ENCODE measurements around the gene AK8. TPM values are rescaled to one million over a fixed set of nuclear protein-coding genes. Genes with fewer than 3 reads are reported as not detected.

The AK8 gene
- polyA plus RNA-seq, 1 of the 3 experiments (the other 2 are of a cell fraction): 0.77 TPM

DNA sequence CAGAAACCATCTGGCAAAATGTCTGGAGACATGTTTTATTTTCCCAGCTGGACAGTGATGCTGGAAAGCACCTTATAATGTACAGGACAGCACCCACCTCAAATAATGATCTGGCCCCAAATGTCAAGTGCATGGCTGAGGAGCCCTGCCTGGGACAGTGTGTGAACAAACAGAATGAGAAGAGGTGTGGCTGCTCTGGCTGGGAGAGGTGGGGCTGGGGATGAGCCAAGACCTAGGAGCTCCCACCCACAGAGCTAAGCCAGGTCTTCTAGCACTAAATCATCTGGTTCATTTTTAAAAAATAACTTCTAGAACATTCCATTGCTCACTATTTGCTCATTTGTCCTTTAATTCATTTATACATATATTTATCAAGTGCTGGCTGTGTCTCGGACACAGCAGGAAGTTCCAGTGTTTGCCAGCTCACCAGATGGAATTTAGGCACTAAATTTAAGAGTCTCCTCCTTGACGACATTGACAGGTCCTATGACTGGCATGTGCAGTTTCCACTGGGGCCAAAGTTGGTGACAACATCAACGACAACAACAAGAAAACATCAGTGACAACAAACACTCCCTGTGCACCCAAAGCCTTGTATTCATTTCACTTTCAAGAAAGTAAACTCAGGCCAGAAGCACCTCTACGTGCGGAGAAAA lies 148.7 kb downstream of the AK8 start:
- Histone ChIP-seq H3K36me3 (replicated peaks in 1 of 2; ENCODE audit: control insufficient read depth in 1 of 2, insufficient read depth in 2 of 2, low read length in 1 of 2) (no peaks in the 10 kb centered on the region), H3K9ac (no peak overlapping the region), H3K4me1 (ENCODE audit: control insufficient read depth in 1 of 2, insufficient read depth in 2 of 2, low read depth in 1 of 2, low read length in 1 of 2) (no peaks in the 10 kb centered on the region), H3K4me2 (no peak overlapping the region), H3K79me2 (ENCODE audit: insufficient read depth) (no peaks in the 10 kb centered on the region), H3K27me3 (ENCODE audit: insufficient read depth) (peaks cover 5% of the 10 kb centered on the region; the same call in 1 of the 2 replicates), H3F3A (replicated peaks; ENCODE audit: insufficient read depth) (no peaks in the 10 kb centered on the region), H3K9me2 (no peaks in the 10 kb centered on the region), H3K27ac (ENCODE audit: low read depth in 2 of 2, low read length in 1 of 2) (no peak overlapping the region), H2AFZ (ENCODE audit: low read depth) (no peak overlapping the region), H3K9me3 (no peaks in the 10 kb centered on the region), H4K20me1 (ENCODE audit: insufficient read depth) (no peaks in the 10 kb centered on the region), H3K4me3 (ENCODE audit: low read depth in 2 of 2, low read length in 1 of 2) (no peak overlapping the region)
- POLR2A ChIA-PET: no interaction called here
- WGBS (ENCODE audit: low lambda C conversion rate): 55% methylated on average over 5 of the region's 5 CpGs
- CTCF ChIA-PET: no interaction called here
- no peak for DNase-seq
- TF ChIP-seq, protein P1, sequence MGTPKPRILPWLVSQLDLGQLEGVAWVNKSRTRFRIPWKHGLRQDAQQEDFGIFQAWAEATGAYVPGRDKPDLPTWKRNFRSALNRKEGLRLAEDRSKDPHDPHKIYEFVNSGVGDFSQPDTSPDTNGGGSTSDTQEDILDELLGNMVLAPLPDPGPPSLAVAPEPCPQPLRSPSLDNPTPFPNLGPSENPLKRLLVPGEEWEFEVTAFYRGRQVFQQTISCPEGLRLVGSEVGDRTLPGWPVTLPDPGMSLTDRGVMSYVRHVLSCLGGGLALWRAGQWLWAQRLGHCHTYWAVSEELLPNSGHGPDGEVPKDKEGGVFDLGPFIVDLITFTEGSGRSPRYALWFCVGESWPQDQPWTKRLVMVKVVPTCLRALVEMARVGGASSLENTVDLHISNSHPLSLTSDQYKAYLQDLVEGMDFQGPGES (IDR thresholded peaks at IDR 0.05; ENCODE audit: low read depth, low read length): no peak
- TF ChIP-seq EP300 (IDR thresholded peaks at IDR 0.05; ENCODE audit: borderline replicate concordance in 1 of 2, low read depth in 1 of 2, low read length in 1 of 2) (no peak), RAD21 (IDR thresholded peaks at IDR 0.05; ENCODE audit: low read length) (no peak), EZH2phosphoT487 (IDR thresholded peaks at IDR 0.05; ENCODE audit: borderline replicate concordance, low read depth) (no peak), JUND (IDR thresholded peaks at IDR 0.05) (no peak), NFIC (IDR thresholded peaks at IDR 0.05; ENCODE audit: borderline replicate concordance) (no peak), NRF1 (IDR thresholded peaks at IDR 0.05; ENCODE audit: low read depth, low read length) (no peak), CHD2 (IDR thresholded peaks at IDR 0.05; ENCODE audit: low read length, partially characterized antibody) (no peak)
- TF ChIP-seq, protein P2, sequence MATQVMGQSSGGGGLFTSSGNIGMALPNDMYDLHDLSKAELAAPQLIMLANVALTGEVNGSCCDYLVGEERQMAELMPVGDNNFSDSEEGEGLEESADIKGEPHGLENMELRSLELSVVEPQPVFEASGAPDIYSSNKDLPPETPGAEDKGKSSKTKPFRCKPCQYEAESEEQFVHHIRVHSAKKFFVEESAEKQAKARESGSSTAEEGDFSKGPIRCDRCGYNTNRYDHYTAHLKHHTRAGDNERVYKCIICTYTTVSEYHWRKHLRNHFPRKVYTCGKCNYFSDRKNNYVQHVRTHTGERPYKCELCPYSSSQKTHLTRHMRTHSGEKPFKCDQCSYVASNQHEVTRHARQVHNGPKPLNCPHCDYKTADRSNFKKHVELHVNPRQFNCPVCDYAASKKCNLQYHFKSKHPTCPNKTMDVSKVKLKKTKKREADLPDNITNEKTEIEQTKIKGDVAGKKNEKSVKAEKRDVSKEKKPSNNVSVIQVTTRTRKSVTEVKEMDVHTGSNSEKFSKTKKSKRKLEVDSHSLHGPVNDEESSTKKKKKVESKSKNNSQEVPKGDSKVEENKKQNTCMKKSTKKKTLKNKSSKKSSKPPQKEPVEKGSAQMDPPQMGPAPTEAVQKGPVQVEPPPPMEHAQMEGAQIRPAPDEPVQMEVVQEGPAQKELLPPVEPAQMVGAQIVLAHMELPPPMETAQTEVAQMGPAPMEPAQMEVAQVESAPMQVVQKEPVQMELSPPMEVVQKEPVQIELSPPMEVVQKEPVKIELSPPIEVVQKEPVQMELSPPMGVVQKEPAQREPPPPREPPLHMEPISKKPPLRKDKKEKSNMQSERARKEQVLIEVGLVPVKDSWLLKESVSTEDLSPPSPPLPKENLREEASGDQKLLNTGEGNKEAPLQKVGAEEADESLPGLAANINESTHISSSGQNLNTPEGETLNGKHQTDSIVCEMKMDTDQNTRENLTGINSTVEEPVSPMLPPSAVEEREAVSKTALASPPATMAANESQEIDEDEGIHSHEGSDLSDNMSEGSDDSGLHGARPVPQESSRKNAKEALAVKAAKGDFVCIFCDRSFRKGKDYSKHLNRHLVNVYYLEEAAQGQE (IDR thresholded peaks at IDR 0.05; ENCODE audit: low read depth, low read length): no peak

DNA sequence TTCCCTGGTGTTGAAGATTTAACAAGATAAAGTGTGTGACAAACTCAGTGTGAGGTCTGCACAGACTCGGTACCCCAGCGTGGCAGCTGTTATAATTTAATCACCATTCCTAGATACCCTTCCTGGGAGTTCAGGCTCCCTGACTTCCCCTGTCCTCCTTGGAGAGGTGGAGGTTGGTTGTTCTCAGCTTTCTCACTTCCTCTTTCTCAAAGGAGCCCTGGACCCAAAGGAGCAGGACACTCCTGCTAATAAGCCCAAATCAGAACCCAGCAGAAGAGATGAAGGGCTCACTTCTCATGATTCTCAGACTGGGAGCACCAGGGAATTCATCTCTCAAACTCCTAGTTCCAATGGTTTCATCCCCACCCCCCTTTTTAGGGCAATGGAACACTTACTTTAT lies 149.6 kb downstream of the AK8 start:
- Histone ChIP-seq H3K36me3 (replicated peaks in 1 of 2; ENCODE audit: control insufficient read depth in 1 of 2, insufficient read depth in 2 of 2, low read length in 1 of 2) (no peaks in the 10 kb centered on the region), H3K79me2 (ENCODE audit: insufficient read depth) (no peaks in the 10 kb centered on the region), H3K9me2 (no peaks in the 10 kb centered on the region), H3K4me1 (ENCODE audit: control insufficient read depth in 1 of 2, insufficient read depth in 2 of 2, low read depth in 1 of 2, low read length in 1 of 2) (no peaks in the 10 kb centered on the region), H3F3A (replicated peaks; ENCODE audit: insufficient read depth) (no peaks in the 10 kb centered on the region), H4K20me1 (ENCODE audit: insufficient read depth) (no peaks in the 10 kb centered on the region), H3K4me3 (ENCODE audit: low read depth in 2 of 2, low read length in 1 of 2) (no peak overlapping the region), H3K4me2 (no peak overlapping the region), H3K9me3 (no peaks in the 10 kb centered on the region), H3K27me3 (ENCODE audit: insufficient read depth) (peaks cover 5% of the 10 kb centered on the region; the same call in 1 of the 2 replicates), H2AFZ (ENCODE audit: low read depth) (no peak overlapping the region), H3K9ac (no peak overlapping the region), H3K27ac (ENCODE audit: low read depth in 2 of 2, low read length in 1 of 2) (no peak overlapping the region)
- 30% methylated on average over 2 of the region's 2 CpGs for WGBS (ENCODE audit: low lambda C conversion rate)
- ChIA-PET CTCF (no interaction called here), POLR2A (no interaction called here)
- no peak for DNase-seq
- TF ChIP-seq TAF1 (IDR thresholded peaks at IDR 0.05; ENCODE audit: borderline replicate concordance, low read depth, low read length): no peak
- TF ChIP-seq, protein P2 (IDR thresholded peaks at IDR 0.05; ENCODE audit: low read depth, low read length): no peak
- TF ChIP-seq GABPA (IDR thresholded peaks at IDR 0.05; ENCODE audit: low read depth): no peak
- no peak for TF ChIP-seq NRF1 (IDR thresholded peaks at IDR 0.05; ENCODE audit: low read depth, low read length)
- TF ChIP-seq FOXJ3 (CRISPR knock-in tag; IDR thresholded peaks at IDR 0.05): no peak
- no peak for TF ChIP-seq RXRA (IDR thresholded peaks at IDR 0.05; ENCODE audit: borderline replicate concordance, low read depth)
- TF ChIP-seq, protein P1 (IDR thresholded peaks at IDR 0.05; ENCODE audit: low read depth, low read length): no peak
- TF ChIP-seq, protein P3, sequence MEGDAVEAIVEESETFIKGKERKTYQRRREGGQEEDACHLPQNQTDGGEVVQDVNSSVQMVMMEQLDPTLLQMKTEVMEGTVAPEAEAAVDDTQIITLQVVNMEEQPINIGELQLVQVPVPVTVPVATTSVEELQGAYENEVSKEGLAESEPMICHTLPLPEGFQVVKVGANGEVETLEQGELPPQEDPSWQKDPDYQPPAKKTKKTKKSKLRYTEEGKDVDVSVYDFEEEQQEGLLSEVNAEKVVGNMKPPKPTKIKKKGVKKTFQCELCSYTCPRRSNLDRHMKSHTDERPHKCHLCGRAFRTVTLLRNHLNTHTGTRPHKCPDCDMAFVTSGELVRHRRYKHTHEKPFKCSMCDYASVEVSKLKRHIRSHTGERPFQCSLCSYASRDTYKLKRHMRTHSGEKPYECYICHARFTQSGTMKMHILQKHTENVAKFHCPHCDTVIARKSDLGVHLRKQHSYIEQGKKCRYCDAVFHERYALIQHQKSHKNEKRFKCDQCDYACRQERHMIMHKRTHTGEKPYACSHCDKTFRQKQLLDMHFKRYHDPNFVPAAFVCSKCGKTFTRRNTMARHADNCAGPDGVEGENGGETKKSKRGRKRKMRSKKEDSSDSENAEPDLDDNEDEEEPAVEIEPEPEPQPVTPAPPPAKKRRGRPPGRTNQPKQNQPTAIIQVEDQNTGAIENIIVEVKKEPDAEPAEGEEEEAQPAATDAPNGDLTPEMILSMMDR (IDR thresholded peaks at IDR 0.05): no peak
